NCI-H748 (cell line): ENCODE measurements around the gene MCCD1.
A peak's percentile ranks its signal among the peaks of the same experiment; 100 is the strongest.

Experiments
- DNase-seq: peaks from one replicate; lab custom pipeline; 2025; ENCODE audit not compliant: unreplicated experiment; lab: John Stamatoyannopoulos, UW

Gene MCCD1

DNA sequence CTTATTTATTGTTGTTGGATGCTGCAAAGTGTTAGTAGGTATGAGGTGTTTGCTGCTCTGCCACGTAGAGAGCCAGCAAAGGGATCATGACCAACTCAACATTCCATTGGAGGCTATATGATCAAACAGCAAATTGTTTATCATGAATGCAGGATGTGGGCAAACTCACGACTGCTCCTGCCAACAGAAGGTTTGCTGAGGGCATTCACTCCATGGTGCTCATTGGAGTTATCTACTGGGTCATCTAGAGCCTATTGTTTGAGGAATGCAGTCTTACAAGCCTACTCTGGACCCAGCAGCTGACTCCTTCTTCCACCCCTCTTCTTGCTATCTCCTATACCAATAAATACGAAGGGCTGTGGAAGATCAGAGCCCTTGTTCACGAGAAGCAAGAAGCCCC is 18.8 kb upstream of the MCCD1 start:
- no peak for DNase-seq

GRCh38 chr6:31513456-31514165 is 15.2 kb upstream of the MCCD1 start:
- no peak for DNase-seq

DNA sequence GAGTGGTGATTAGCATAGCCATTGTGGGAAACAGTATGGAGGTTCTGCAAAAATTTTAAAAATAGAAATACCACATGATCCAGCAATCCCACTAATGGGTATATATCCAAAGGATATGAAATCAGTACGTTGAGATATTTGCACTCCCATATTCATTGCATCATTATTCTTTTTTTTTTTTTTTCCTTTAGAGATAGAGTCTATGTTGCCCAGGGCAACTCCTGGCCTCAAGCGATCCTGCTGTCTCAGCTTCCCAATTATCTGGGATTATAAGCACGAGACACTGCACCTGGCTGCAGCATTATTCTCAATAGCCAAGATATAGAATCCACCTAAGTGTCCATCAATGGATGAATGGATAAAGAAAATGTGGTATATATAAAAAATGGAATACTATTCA is 6.9 kb upstream of the MCCD1 start:
- peak; percentile 38 for DNase-seq

DNA sequence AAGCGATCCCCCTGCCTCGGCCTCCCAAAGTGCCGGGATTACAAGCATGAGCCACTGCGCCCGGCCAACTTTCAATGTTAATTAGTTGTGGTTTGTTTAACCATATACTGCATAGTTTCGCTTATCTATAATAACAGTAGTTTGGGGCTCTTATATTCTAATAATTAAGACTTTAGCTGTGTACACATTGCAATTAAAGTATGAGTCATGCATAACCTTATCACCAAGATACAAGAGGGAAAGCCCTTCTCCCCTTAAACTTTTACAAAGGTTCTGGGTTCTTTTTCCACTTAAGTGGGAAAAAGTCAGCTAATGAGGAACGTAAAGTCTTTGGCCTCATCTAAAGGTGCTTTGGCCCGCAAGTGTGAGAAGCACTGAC is 3.2 kb upstream of the MCCD1 start:
- no peak for DNase-seq

DNA sequence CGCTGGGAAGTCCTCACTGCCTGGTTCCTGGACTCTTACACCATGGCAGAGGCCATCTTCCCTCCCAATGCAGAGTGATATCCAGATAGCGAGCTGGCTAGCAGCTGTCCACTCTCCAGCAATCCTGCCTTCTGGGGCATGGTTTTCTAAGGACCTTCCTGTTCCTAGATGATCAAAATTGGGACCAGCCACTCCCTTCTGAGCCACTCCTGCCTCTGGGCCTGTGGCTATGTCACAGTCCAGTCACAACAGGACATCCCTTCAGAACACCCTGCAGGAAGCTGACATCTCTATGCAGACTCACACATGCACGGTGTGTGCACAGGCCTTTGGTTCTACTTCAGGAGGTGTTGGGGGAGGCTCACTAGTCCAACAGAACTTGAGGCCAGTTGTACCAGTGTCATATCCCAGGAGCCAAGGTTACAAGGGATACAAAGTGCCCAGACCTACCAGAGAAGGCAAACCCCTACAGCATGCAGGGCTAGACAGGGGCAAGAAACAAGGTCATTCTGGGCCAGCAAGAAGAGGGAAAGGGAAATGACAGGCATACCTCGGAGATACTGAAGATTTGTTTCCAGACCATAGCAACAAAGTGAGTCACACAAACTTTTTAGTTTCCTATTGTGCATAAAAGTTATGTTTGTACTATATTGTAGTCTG is 2.7 kb upstream of the MCCD1 start:
- DNase-seq = no peak

GRCh38 chr6:31528307-31528777 is 420 bp upstream of the MCCD1 start:
- DNase-seq = no peak

GRCh38 chr6:31529329-31530150 is 778 bp downstream of the MCCD1 start:
- peak; percentile 27 for DNase-seq

- no peak for DNase-seq
These were observed 1.9 kb downstream of the MCCD1 start for GRCh38 chr6:31530659-31531058.

- DNase-seq = no peak
These were observed 2.4 kb downstream of the MCCD1 start for GRCh38 chr6:31531162-31531561.

DNA sequence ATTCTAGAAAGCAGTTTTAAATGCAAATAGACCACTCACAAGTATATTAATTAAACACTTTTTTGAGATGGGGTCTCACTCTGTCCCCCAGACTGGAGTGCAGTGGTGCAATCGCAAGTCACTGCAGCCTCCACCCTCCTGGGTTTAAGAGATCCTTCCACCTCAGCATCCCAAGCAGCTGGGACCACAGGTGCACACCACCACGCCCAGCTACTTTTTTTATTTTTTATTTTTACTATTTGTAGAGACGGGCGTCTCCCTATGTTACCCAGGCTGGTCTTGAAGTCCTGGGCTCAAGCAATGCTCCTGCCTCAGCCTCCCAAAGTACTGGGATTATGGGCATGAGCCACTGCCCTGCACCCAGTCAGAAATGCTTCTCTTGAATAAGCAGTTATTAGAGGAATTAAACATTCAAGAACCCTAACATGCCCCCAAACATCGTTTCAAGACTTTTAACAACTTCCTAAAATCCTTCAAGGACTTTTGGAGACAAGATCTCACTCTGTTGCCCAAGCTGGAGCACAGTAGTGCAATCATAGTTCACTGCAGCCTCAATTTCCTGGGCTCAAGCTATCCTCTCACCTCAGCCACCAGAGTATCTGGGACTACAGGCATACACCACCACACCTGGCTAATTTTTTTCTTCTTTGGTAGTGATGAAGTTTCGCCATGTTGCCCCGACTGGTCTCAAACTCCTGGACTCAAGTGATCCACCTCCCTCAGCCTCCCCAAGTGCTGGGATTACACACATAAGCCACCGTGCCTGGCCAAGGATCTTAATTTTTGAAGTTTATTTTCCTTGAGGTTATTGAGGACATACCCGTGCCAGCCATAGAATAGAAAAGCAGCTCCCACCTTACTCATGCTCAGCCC is 3.2 kb downstream of the MCCD1 start:
- DNase-seq = no peak

GRCh38 chr6:31532644-31533454 is 4.1 kb downstream of the MCCD1 start:
- DNase-seq = no peak

GRCh38 chr6:31533455-31533841 is 4.7 kb downstream of the MCCD1 start:
- DNase-seq = no peak

DNA sequence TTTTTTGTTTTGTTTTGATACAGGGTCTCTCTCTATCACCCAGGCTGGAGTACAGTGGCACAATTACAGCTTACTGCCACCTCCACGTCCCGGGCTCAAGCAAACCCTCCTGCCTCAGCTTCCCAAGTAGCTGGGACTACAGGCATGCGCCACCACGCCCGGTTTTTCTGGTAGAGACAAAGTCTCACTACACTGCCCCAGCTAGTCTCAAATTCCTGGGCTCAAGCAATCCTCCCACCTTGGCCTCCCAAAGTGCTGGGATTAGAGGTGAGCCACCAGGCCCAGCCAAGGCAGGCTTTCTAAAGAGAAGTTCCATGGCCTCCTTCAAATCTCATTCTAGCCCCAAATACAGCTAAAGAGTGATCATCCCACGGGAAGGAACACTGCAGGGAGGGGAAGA is 5.2 kb downstream of the MCCD1 start:
- no peak for DNase-seq

- no peak for DNase-seq
These were observed 5.8 kb downstream of the MCCD1 start for GRCh38 chr6:31534521-31535040.

DNA sequence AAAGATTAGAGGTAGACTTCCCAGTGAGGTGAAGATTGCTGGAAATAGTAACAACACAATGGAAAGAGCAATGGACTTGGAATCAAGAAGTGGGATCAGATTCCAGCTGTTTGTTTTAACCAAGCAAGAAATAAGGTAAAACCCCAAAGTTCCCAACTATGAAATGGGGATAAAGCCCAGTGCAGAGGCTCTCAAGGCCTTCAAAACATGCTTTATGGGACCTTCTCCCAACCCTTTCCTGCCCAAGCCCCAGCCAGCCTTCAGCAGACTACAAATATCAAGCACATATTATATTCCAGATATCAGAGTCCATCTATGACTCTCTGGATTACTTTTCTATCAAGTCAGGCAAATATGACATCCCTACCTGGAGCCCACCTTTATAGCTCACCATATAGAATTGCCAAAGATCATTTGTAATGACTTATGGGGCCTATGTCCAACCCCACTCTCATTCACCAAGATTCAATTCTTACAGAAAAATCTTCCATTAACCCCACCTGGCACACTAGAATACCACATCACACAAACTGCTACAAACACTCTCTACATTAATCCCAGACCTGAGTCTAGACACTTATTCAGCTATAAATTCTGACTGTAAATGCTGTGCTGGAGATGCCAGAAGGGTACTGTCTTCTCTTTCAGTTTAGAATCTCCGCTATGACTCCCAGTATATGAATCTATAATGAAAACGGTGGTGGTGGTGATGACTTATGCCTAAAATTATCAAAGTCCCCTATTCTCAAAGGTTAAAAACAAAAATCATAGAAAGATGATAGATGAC is 7.0 kb downstream of the MCCD1 start:
- no peak for DNase-seq

DNA sequence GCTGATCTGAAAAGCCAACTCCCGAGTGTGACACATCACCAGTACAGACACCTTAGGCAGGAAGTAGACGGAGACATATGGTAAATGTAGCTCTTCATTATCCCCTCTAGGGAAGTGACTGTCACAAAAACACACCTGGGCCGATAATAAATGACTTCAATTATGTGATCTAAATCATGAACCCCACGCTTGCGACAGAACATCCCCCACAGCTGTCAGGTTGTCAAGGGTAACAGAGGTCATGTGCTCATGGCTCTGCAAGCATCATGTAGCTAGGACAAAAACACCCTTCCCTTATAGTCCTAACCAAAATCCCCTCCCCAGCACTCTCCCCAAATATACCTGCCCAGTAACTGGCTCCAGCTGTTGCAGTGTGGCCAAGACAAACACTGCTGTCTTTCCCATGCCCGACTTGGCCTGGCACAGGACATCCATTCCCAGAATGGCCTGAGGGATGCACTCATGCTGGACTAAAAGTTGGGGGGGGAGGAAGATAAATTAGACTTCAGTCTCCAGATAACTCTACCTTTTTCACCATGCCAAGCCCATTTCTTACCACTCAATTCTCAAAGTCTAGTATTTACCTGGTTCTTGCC is 10.1 kb downstream of the MCCD1 start:
- no peak for DNase-seq

GRCh38 chr6:31540640-31541039 is 11.9 kb downstream of the MCCD1 start:
- DNase-seq = no peak

DNA sequence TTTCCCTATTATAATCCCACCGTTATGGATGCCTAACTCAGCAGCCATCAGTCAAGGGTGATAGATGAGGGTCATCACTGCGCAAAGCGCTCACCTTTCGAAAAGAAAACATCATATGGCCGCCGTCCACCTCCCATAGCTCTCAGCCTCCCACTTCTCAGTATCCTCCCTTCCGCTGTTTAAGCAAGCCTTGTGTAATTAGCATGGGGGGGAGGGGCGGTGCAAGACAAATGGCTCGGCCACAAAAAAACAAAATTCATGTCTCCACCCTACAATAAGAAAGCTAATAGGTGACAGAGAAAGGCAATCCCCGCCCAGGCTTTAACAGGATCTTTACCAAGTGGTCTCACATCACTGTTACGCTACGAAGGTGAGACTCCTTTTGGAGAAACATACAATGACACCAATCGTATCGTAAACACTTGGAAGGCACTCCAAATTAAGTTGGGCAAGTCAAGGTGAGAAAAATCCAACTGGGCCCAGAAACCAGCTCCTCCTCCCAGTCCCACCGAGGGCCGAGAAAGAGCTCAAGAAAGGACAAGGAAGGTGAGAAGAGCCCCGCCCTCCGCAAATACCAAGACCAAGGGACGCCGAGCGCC is 12.4 kb downstream of the MCCD1 start:
- DNase-seq = peak; percentile 80
